Measurements from ENCODE around the gene AGAP1.

Gene AGAP1

DNA sequence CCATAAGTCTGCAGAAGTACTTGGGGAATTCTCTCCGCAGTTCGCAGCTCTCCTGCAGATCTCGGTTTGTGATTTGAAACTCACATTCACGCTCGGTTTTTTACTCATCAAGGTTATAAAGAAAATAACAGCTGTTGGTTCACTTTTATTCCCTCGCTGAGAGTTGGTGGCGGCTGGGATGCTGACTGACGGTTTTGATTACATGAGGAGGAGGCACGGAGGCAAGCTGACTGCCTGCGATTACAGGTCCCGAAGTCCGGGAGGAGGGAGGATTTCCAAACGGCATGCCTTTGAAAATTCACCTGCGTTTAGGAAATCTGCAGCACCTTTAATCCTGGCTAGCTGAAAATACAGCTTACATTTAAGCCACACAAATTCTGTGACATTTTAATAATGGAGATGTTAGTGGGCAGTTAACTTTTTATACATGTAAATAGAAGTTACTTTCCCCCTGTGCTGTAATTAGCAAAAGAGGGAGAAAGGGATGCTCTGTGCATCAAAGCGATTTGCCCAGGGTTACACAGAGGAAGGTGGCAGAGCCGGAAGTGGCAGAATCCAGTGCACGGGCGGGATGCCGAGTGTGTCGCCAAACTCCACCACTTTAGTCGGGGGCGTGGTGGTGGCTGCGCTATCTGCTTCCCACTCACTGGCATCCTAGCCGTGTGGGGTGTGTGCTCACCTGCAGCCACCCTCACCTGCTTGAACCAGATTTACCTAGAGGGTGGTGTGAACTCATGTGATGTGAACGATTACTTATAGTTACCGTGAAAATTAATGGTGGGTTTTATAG is 14.7 kb downstream of the AGAP1 start:
- DNase-seq (ENCODE audit: low read depth in 2 of 2): no peak

DNA sequence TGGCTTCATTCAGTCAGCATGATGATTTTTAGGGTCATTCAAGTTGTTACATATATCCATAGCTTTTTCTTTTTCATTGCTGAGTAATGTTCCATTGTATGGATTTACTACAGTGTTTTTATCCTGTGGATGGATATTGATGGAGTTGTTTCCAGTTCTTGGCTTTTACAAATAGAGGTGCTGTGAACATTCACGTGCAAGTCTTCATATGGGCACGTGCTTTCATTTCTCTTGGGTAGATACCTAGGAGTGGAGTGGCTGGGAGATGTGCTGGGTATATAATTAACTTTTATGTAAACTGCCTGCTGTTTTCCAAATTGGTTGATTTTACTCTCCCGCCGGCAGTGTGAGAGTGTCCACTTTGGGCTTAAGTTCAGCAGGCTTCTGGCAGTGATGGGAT is 16.5 kb downstream of the AGAP1 start:
- DNase-seq (ENCODE audit: low read depth in 2 of 2): no peak

DNA sequence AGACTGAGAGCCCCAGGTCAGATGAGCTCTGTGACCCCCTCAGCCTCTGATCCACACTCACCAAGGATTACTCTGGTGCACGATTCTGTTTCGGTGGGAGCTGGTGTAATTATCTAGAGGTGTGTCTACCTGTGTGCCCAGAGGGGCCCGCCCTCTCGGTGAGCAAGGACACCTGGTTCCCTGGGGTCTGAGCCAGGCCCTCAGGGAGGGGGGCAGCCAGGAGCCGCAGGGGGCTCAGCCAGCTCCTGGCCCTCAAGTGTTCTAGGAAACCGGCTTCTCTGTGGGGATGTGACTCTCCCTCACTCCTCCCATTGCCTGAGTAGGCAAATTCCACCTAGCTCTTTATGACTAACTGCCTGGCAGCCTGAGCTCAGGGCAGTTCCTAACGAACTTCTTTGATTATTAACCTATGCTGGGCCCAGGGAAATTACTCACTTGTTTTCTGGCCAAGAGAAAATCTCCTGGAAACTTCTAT is 17.4 kb downstream of the AGAP1 start:
- no peak for DNase-seq (ENCODE audit: low read depth in 2 of 2)

DNA sequence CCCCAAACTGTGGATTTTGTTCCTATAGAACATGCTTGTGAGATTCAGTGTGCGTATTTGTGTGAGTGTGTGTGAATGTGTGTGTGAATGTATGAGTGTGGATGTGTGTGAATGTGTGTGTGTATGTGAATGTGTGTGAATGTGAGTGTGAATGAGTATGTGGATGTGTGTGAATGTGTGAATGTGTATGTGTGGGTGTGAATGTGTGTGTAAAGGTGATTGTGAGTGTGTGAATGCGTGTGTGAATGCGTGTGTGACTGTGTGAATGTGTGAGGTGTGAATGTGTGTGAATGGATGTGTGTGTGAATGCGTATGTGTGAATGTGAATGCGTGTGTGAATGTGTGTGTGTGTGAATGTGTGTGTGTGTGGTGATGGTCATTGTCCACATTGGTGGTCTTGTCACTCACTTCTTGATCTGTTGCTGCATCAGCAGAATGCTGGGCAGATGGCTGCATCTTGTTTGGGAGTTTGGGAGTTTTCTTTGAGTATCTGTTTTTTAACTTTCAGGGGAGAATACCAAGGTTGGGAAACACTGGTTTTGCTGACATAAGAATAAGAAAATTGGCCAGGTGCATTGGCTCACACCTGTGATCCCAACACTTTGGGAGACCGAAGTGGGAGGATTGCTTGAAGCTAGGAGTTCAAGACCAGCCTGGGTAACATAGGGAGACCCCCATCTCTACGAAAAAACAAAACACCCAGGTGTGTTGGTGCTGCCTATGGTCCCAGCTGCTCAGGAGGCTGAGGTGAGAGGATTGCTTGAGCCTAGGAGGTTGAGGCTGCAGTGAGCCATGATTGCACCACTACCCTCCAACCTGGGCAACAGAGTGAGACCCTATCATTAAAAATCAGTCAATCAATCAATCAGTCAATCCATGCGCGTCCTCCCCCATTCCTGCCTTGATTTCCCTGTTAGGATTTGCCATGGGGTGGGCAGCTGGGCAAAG is 18.2 kb downstream of the AGAP1 start:
- DNase-seq (ENCODE audit: low read depth in 2 of 2): no peak

DNA sequence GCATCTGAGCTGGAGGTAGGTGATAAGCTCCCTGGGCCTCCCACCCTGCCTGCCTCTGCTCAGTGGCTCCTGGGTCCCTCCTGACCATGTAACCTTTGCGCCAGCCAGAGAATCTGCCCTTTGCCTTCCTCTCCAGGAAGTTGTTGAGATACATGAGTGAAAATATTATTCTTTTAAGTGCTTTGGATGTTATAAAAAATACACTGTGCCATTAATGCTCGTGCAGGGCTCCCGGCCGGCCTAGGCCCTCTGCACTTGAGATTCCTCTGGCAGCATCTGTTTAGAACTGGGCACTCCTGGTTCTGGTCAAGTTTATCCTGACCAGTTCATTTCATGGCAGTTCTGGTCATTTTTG is 18.8 kb downstream of the AGAP1 start:
- no peak for DNase-seq (ENCODE audit: low read depth in 2 of 2)

DNA sequence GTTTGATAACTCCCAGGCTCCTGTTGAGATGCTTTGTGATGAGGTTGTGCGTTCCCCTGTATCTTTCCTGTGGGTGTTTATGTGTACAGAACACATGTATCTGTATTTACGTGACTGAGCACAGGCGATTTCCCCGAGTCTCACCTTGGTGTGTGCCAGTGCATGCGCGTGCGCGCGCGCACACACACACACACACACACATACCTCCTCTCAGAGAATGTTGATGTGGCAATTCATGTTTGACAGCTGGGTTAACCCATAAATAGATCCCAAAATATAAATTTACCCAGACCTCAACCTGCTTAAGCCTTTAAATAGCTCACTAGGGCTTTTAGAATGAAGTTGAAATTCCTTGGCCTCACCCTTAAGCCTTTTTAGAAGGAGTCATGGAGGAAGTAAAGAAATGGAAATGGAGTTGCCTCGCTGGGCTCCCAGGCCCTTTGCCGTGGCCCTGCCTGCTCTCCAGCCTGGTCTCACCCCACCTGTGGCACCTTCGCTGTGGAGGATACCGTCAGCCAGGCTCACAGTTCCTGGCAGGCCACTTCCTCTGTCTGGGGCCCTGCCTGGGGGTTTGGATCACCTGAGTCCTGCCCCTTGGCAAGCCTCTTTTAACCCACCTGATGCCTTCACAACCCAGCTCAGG is 20.3 kb downstream of the AGAP1 start:
- DNase-seq (ENCODE audit: low read depth in 2 of 2): no peak

DNA sequence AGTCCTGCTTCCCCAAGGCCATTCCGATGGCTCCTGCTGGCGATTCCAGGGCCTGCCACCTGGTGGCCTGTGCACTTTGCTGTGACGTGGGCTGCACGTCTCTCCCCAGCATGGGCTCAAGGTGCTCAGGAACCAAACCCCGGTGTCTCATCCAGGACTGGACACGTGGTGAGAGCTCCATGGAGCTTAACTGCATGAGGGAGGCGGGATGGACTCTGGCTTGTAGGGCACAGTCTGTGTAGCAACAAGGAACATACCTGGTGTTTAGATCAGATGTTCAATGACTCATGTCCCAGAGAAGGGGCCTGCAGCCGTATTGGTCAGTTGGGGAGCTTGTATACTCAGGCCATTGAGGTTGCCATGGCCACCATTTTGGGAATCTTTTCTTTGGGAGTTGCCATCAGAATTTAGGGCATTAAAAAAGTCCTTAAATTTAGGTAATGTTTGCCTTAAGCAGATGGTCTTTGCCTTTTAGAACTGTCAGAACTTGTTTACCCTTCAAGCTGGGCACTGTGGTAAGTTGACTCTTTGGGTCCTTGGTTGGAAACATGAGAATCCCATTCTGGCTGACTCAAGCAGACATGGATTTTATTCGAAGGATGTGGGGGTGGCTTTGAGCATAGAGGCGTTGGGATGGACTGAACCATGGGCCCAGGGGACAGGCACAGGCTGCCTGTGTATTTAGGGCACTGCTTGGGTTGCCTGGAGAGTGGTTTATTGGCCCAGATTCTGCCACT is 21.0 kb downstream of the AGAP1 start:
- no peak for DNase-seq (ENCODE audit: low read depth in 2 of 2)

DNA sequence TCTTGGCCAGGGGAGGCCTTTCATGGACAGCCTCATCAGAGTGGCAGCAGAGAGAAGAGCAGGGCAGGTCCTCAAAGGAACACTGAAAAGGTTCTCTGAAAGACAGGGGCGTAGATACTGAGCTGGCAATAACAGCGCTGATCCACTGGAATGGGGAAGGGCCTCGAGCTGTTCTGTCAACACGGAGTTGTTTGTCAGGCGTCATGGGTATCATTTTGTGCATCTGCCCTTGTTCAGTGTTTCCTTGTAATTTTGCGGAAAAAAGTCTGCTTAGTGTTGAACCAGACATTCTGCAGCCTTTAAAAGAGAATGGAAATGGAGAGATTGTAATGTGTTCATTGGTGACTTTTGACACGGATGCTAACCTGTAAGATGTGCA is 21.5 kb downstream of the AGAP1 start:
- no peak for DNase-seq (ENCODE audit: low read depth in 2 of 2)

DNA sequence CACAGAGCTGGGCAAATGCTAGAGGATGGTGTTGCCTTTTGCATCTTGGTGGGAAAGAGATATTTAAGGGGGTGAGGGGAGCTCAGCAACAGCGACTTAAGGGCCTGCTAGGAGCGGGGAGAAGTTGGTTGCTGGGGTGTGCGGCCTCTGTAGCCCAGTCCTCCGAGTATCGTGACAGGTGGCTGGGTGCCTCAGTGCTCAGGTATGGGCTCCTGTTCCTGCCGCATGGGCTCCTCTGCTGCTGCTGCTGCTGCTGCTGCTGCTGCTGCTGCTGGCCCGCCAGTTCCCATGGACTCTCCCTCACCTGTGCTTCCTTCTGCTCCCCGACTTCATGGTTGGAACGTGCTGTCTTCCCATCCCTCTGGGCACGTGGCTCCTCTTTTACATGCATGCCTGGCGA is 22.0 kb downstream of the AGAP1 start:
- no peak for DNase-seq (ENCODE audit: low read depth in 2 of 2)

DNA sequence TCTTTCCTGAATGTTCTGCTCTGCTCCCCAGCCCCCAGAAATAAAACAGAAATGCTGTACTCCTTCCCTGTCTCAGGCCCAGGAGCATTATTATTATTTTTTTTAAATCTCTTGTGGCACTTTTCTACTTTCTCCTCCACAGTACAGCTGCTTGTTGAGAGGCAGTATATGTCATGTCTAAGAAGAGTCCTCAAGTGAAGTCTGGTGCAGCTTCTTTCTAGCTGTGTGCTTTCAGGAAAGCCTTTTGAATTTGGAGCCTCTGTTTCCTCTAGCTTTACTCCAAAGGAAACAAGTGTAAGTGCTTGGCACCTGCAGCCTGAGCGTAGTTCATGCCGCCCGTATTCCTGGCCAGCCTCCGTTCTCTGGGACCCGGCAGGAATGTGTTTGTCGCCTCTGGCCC is 22.4 kb downstream of the AGAP1 start:
- DNase-seq (ENCODE audit: low read depth in 2 of 2): no peak

DNA sequence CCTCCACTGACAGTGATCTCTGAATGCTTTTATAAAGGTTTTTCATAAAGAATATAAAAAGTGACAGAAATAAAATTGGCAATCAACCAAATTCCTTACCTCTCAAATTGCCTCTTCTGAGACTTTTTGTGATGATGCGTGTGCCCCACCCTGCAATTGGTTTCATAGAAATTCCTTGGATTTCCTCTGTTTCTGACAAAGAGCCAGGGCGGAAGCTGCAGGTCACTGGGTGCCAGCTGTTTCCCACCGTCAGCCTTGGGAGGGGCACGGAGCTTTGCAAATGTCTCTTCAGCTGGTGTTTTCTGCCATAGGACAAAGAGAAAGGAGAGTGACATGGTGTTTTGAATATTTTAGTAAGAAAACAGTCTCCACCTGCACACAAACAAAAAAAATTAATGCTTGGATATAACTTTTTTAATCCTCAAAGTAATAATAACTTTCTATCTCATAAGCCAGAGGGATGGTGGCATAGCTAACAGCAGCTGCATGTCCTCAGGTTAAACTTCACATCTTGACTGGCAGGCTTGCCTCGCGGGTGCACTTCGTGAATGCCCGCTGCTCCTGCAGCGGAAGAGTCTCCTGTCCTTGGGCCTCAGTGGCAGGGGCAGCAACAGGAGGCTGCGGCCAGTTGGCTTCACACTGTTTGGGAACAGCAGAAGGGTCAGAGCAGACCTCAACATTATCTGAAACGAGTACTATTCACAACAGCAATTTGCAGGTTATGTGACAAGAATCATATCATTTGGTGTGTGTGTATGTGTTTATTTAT is 24.7 kb downstream of the AGAP1 start:
- DNase-seq (ENCODE audit: low read depth in 2 of 2): no peak

DNA sequence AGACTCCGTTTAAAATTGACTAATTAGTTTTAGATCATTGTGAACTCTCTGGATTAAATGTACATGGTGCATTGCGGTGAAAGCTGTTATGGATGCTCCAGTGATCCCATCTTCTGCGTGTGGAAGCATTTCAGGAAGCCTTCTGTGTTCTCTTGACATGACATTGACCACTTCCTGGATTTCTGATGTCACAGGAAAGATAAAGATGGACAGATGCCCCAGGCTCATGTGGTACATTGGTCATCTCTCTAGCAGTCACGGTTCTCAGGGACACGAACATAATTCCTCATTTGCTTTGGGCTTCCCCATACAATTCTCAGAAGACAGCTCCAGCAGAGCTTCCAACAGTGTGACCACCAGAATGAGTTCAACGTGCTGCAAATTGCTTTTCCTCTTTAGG is 26.9 kb downstream of the AGAP1 start:
- no peak for DNase-seq (ENCODE audit: low read depth in 2 of 2)

DNA sequence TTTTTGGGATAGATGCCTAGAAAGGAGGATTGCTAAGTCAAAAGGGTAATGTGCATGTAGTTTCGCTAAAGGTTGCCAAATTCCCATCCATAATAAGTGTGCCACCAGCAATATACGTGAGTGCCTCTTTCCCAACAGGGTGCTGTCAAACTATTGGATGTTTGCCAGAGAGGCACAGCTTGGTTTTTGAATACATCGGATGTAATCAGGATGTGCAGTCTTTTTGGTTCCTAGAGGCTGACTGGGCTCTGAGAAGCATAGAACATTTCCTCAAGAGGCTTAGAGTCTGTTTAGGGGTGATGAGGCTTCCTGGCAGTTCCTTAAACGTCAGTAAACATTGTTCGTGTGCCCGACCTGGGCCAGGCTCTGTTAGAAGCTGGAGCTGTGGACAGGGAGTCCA is 28.0 kb downstream of the AGAP1 start:
- no peak for DNase-seq (ENCODE audit: low read depth in 2 of 2)

DNA sequence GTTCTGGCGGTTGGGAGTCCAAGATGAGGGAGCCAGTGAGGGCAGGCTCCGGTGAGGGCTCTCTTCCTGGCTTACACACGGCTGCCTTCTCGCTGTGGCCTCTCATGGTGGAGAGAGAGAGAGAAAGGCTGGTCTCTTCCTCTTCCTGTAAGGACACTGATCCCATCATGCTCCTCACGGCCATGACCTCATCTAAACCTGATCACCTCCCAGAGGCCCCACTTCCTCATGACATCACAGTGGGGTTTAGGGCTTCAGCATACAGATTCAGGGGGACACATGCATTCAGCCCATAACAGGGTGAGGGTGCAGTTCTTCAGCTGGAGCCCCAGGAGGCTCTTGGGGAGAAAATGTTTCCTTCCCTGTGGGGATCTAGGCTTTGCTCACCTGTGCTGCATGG is 29.2 kb downstream of the AGAP1 start:
- no peak for DNase-seq (ENCODE audit: low read depth in 2 of 2)

DNA sequence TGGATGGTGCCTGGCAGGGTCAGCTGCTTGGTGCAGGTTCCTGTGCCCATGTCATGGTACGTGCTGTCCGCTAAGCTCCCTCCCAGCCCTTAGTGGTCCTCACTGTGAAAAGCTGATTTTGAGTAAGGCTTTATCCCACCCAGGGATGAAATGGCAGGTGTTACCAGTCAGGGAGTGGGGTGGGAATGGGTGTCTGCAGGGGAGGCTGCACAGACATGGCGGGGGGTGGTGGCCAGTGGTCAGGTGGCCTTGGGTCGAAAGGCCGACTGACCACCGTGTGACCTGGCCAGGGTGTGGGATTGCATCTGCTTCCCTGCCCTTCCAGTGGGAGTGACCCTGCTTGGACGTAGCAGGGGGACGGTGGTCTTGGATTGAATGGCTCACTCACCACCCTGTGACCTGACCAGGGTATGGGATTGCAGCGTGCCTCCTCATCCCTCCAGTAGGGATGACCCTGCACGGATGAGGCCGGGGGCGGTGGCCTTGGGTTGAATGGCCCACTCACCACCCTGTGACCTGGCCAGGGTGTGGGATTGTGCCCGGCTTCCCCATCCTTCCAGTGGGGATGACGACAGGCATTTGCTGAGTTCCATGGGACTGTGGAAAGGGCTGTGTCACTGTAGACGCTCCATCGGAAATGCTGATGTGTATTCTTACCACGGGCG is 29.8 kb downstream of the AGAP1 start:
- DNase-seq (ENCODE audit: low read depth in 2 of 2): no peak

DNA sequence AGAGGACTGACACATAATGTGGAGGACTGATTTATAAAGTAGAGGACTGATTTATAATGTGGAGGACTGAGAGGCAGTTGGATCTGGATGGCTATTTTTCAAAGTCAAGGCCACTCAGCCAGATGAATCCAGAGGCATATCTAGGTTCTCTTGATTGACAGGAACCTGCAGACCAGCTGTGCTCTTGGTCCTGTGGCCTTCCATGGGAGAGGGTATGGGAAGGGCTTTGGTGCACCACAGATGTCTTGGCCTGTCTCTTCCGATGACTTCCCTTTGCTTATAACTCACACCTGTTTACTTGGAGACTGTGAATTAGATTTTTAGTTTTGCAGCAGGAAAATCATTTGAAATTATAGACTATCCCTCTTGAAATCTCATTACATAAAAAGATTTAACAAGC is 32.3 kb downstream of the AGAP1 start:
- no peak for DNase-seq (ENCODE audit: low read depth in 2 of 2)

DNA sequence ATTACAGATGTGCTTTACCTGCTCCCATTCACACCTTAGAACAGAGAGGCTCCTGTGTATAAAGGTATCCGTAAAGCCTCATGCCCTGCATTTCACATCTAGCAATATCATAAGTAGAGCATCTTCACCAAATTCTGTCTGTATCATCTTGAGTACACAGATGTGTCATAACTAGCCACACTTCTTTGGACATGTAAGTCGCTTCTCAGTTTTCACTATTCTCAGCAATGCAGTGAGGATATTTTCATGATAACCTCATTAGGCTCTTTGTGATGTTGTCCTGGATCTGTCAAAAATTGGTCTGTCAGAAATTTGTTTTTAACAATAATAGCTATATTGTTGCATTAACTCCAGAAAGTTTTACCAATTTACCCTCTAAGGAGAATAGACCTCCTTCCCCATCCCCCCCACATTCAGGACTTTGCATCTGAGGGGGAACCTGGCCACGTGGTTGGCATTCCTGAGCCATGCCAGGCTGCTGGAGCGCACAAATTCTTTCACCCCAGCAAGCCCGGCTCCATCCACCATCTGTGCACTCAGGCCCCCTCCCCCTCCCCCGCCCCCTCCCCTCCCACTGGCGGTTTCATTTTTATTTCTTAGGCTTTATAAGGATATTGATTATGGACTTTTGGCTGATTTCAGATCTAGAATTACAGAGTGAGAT is 34.1 kb downstream of the AGAP1 start:
- no peak for DNase-seq (ENCODE audit: low read depth in 2 of 2)

DNA sequence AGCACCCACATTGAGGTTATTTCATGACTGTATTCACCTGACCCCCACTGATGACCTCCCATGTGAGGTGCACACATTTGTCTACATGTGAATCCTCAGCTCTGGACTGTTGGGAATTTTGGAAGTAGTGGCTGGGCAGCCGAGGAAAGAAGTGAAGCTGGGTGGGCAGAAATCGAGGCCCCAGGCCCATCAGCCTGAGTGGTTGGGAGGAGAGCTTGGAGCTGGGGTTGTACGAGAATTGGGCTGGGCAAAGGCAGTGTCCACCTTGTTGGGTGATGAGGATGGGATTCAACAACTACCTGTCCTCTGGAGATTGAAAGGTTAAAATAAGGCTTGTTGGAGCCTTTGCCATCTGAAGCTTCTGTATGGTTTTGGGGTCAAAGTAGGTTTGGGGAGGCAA is 35.8 kb downstream of the AGAP1 start:
- DNase-seq (ENCODE audit: low read depth in 2 of 2): no peak

DNA sequence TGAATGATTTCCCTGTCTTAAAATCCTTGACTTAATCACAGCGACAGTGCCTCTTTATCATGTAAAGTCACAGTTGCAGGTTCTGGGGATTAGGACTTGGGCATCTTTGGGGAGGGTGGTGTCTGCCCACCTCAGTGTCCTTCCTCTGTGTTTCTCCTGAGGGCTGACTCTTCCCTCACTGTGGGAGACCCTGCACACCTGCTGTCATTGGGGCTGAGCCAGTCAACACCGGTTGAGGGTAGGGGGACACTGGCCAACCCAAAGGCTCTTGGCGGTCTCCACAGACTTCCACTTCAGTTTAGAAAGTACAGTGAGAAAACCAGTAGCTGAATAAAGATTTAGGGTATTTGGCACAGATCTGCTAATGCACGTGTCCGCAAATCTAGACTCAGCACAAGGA is 36.9 kb downstream of the AGAP1 start:
- no peak for DNase-seq (ENCODE audit: low read depth in 2 of 2)

DNA sequence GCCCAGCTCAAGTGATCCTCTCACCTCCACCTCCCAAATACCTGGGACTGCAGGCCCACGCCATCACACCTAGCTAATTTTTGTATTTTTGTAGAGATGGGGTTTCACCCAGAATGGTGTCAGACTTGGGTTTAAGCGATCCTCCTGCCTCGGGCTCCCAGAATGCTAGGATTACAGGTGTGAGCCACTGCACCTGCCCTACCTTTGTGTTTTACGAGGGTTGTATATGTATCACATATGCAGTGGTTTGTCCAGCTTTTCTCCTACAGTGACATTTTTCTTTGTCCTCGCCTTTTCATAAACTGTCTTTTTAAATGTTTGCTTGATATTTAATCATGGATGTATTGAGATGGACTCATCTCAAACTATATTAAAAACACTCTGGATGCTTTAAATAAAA is 38.5 kb downstream of the AGAP1 start:
- no peak for DNase-seq (ENCODE audit: low read depth in 2 of 2)

All from stimulated activated CD4-positive, alpha-beta T cell treated with anti-CD3 and anti-CD28 coated beads, Interleukin-1b, Interleukin-23, amount 100 ng/mL, for 4 hours (primary cell).